ENCODE results near the gene HLX.

- no peak for TF ChIP-seq CTCF (IDR thresholded peaks at IDR 0.05)
- TF ChIP-seq POLR2AphosphoS5 (IDR thresholded peaks at IDR 0.05): no peak
Measured at GRCh38 chr1:220877377-220878095, 1.7 kb upstream of the HLX start.

Data from sigmoid colon (tissue), 4 donors.